K562 (cell line): ENCODE measurements around the gene AGO3. TPM values are rescaled to one million over a fixed set of nuclear protein-coding genes. Genes with fewer than 3 reads are reported as not detected.

Experiments
- ATAC-seq: fragments of 200-7000 bp; cut with Tn5 transposase; 3 replicates; pipeline ENCODE4 v1.9.1; 2020; ENCODE audit warnings: moderate library complexity
- BruUV-seq: library from RNA; stranded (reverse); fragments of 400-500 nt; replicated peaks from 2 replicates; lab custom pipeline; 2021; lab: Mats Ljungman, UMichigan
- CTCF ChIA-PET: fragments of 300-600 bp; formaldehyde crosslinking; extraction: SDS; loops from one replicate; lab custom pipeline; 2021; ENCODE audit warnings: low intra/inter-chr PET ratio; lab: Yijun Ruan, JAX
- POLR2A ChIA-PET: fragments of 300-600, 350-650 bp; sonication (Branson Sonifier 250); formaldehyde crosslinking; extraction: SDS; loops from one replicate; lab custom pipeline; 2021; ENCODE audit warnings: antibody characterized with exemption, inconsistent platforms; lab: Yijun Ruan, JAX
- DNase-seq, 4 experiments: peaks; one replicate each; pipeline versions ENCODE4 v3.0.0 to v3.0.0-alpha.2; 2011 to 2018; ENCODE audit warnings: low spot score in 3 of 4, mixed read lengths in 3 of 4; ENCODE audit errors: extremely low read depth in 1 of 4
- FAIRE-seq: peaks from 2 replicates; lab custom pipeline; 2011; peaks lifted over from hg19 to GRCh38; lab: Jason Lieb, UNC
- H2AFZ ChIP-seq: 2 replicates; pipeline ENCODE4 v1.6.0; 2011; ENCODE audit warnings: low read depth, low read length, control low read depth, inconsistent platforms
- H3K27ac ChIP-seq: fragments of 200-600 bp; 3 replicates; pipeline ENCODE4 v1.8.0; 2011; ENCODE audit warnings: low read depth, mild to moderate bottlenecking, control low read depth, inconsistent platforms, low read length, moderate library complexity, mixed read lengths; ENCODE audit errors: extremely low read depth
- H3K27me3 ChIP-seq, 2 experiments: fragments of 300-600 bp in 1 of 2; 2 replicates in 1 of 2; 3 replicates in 1 of 2; pipeline versions ENCODE4 v1.6.0 to v1.8.0; 2011; ENCODE audit warnings: inconsistent platforms in 2 of 2, low read length in 2 of 2, mild to moderate bottlenecking in 1 of 2, mixed read lengths in 1 of 2, moderate library complexity in 1 of 2; ENCODE audit not compliant: control insufficient read depth in 2 of 2, insufficient read depth in 2 of 2
- H3K36me3 ChIP-seq: fragments of 300-600 bp; 3 replicates; pipeline ENCODE4 v1.8.0; 2011; ENCODE audit warnings: mild to moderate bottlenecking, low read length, inconsistent platforms; ENCODE audit not compliant: control insufficient read depth, insufficient read depth
- H3K4me1 ChIP-seq, 2 experiments: fragments of 200-600 bp in 1 of 2; replicated peaks in 1 of 2; 2 replicates in 1 of 2; 3 replicates in 1 of 2; pipeline versions ENCODE4 v1.5.1 to v1.8.0; 2011; ENCODE audit warnings: inconsistent platforms in 2 of 2, low read length in 2 of 2, mild to moderate bottlenecking in 1 of 2, mixed read lengths in 1 of 2, moderate library complexity in 1 of 2; ENCODE audit not compliant: control insufficient read depth in 2 of 2, insufficient read depth in 2 of 2
- H3K4me2 ChIP-seq: 2 replicates; pipeline ENCODE4 v1.6.1; 2011; ENCODE audit warnings: low read length, control low read depth, inconsistent platforms, mixed read lengths; ENCODE audit not compliant: insufficient read depth
- H3K4me3 ChIP-seq: fragments of 200-600 bp; sonication (generic), shearing (Covaris generic); 2 replicates; pipeline ENCODE4 v1.5.1; 2016; ENCODE audit warnings: control low read depth, inconsistent platforms
- H3K79me2 ChIP-seq: fragments of 200-600 bp; 3 replicates; pipeline ENCODE4 v1.8.0; 2011; ENCODE audit warnings: low read length, inconsistent platforms; ENCODE audit not compliant: control insufficient read depth, insufficient read depth
- H3K9ac ChIP-seq, 2 experiments: 2 replicates each; pipeline versions ENCODE4 v1.6.0 to v1.6.1; 2011; ENCODE audit warnings: low read depth in 2 of 2, low read length in 2 of 2, control low read depth in 1 of 2, inconsistent platforms in 1 of 2, mild to moderate bottlenecking in 1 of 2, mixed read lengths in 1 of 2; ENCODE audit not compliant: insufficient read depth in 1 of 2
- H3K9me1 ChIP-seq: one replicate; pipeline ENCODE4 v1.6.0; 2011; ENCODE audit warnings: inconsistent platforms, mild to moderate bottlenecking, low read length, moderate library complexity; ENCODE audit not compliant: control insufficient read depth, insufficient read depth
- H3K9me3 ChIP-seq: replicated peaks from 2 replicates; pipeline ENCODE4 v1.5.1; 2011; ENCODE audit warnings: low read depth, low read length, inconsistent platforms; ENCODE audit not compliant: control insufficient read depth, insufficient read depth
- H4K20me1 ChIP-seq: replicated peaks from 2 replicates; pipeline ENCODE4 v1.6.1; 2011; ENCODE audit warnings: low read length, inconsistent platforms, mixed read lengths; ENCODE audit not compliant: control insufficient read depth, insufficient read depth
- HDAC3 ChIP-seq: fragments of 450-650 bp; IDR thresholded peaks from 2 replicates; pipeline ENCODE4 v1.6.1; 2018; ENCODE audit warnings: borderline replicate concordance, mild to moderate bottlenecking, moderate library complexity; ENCODE audit not compliant: partially characterized antibody
- MAFK ChIP-seq: IDR thresholded peaks from 2 replicates; pipeline ENCODE4 v1.6.1; 2011; ENCODE audit warnings: low read length, improper control_type of control experiment
- RBFOX2 ChIP-seq: fragments of 200-400 bp; formaldehyde crosslinking; IDR thresholded peaks from 2 replicates; pipeline ENCODE4 v1.6.1; 2017; ENCODE audit warnings: low read depth, mild to moderate bottlenecking, low read length, moderate library complexity
- RBM14 ChIP-seq: fragments of 200-400 bp; formaldehyde crosslinking; IDR thresholded peaks from 2 replicates; pipeline ENCODE4 v1.6.1; 2018; ENCODE audit warnings: low read depth, mild to moderate bottlenecking, low read length, moderate library complexity, borderline replicate concordance; ENCODE audit not compliant: insufficient read depth
- SMAD2 ChIP-seq: fragments of 150-350 bp; IDR thresholded peaks from 2 replicates; pipeline ENCODE4 v1.6.1; 2014; ENCODE audit warnings: low read depth, mild to moderate bottlenecking, low read length
- TARDBP ChIP-seq: fragments of 450-650 bp; IDR thresholded peaks from 2 replicates; pipeline ENCODE4 v1.6.1; 2016
- WGBS: fragments of 100-300 bp; shearing (Covaris generic); methylation state at CpG from one replicate; pipeline ENCODE4 v1.1.6; 2016; ENCODE audit warnings: low coverage, mixed read lengths; ENCODE audit not compliant: insufficient coverage; ENCODE audit errors: missing lambda C conversion rate; 5-methylcytosine and 5-hydroxymethylcytosine counted together
- in situ Hi-C: fragments of 300-500 bp; cut with MboI; formaldehyde crosslinking; loops from 4 replicates; pipeline ENCODE4 v1.15.0; 2018; ENCODE audit warnings: inconsistent platforms, mixed read lengths
- intact Hi-C: fragments of 100-400 bp; cut with micrococcal nuclease; formaldehyde crosslinking; loops from 2 replicates; pipeline ENCODE4 v1.14.2; 2022
- polyA plus RNA-seq, 8 experiments: library from polyadenylated mRNA; depleted of rRNA in 4 of 8; stranded (reverse) in 5 of 8; unstranded in 3 of 8; fragments of >200 nt; fragmentation: Nextera tagmentation in 2 of 8; fragmentation: Illumina TruSeq in 1 of 8; extraction: Ambion mirVana in 2 of 8; extraction: Trizol in 1 of 8; gene quantifications; 2 replicates each; pipeline versions ENCODE4 v1.2.1 to v1.2.3, GENCODE V29; 2011 to 2014; ENCODE audit warnings: inconsistent platforms in 1 of 8, missing spikeins in 1 of 8
- total RNA-seq, 7 experiments: library from RNA; depleted of rRNA in 6 of 7; stranded (reverse); fragments of >200 nt in 6 of 7; fragmentation: Illumina TruSeq in 2 of 7; extraction: Trizol in 2 of 7; gene quantifications; 2 replicates each; pipeline versions ENCODE4 v1.2.1 to v1.2.3, GENCODE V29; 2011 to 2021; ENCODE audit warnings: low replicate concordance in 1 of 7
- TF ChIP-seq, protein P1 (sequence below): sonication (generic); formaldehyde crosslinking; IDR thresholded peaks from 2 replicates; pipeline ENCODE4 v1.8.0; 2023; ENCODE audit warnings: mild to moderate bottlenecking, missing genetic modification reagents
- TF ChIP-seq, protein P2 (sequence below), 2 experiments: fragments of 450-650 bp; conservative IDR thresholded peaks; 2 replicates each; pipeline ENCODE4 v1.6.1; 2017; ENCODE audit warnings: mild to moderate bottlenecking in 2 of 2, moderate library complexity in 2 of 2

Gene AGO3
- total and polyA plus RNA-seq, 9 of the 15 experiments (the other 6 are each of a cell fraction or from before 2014, with no cell fraction given) = 4.5 to 41.5 (median 22.7) TPM

DNA sequence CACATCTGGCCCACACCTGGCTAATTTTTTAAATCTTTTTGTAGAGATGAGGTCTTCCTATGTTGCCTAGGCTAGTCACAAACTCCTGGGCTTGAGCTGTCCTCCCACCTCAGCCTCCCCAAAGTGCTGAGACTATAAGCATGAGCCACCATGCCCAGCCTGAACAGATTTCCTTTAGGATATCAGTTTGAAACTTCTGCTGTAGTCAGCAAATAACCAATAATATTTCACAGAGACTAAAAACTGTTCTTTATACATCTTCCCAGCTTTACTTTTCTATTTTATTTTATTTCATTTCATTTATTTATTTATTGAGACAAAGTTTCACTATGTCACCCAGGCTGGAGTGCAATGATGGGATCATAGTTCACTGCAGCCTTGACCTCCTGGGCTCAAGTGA is 123.1 kb downstream of the AGO3 start (continued):
- TF ChIP-seq, protein P1, sequence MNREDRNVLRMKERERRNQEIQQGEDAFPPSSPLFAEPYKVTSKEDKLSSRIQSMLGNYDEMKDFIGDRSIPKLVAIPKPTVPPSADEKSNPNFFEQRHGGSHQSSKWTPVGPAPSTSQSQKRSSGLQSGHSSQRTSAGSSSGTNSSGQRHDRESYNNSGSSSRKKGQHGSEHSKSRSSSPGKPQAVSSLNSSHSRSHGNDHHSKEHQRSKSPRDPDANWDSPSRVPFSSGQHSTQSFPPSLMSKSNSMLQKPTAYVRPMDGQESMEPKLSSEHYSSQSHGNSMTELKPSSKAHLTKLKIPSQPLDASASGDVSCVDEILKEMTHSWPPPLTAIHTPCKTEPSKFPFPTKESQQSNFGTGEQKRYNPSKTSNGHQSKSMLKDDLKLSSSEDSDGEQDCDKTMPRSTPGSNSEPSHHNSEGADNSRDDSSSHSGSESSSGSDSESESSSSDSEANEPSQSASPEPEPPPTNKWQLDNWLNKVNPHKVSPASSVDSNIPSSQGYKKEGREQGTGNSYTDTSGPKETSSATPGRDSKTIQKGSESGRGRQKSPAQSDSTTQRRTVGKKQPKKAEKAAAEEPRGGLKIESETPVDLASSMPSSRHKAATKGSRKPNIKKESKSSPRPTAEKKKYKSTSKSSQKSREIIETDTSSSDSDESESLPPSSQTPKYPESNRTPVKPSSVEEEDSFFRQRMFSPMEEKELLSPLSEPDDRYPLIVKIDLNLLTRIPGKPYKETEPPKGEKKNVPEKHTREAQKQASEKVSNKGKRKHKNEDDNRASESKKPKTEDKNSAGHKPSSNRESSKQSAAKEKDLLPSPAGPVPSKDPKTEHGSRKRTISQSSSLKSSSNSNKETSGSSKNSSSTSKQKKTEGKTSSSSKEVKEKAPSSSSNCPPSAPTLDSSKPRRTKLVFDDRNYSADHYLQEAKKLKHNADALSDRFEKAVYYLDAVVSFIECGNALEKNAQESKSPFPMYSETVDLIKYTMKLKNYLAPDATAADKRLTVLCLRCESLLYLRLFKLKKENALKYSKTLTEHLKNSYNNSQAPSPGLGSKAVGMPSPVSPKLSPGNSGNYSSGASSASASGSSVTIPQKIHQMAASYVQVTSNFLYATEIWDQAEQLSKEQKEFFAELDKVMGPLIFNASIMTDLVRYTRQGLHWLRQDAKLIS (CRISPR knock-in tag) = no peak
- TF ChIP-seq MAFK (peak; percentile 46), TARDBP (no peak), RBFOX2 (no peak)
- TF ChIP-seq, all 486 proteins: peak for 4

DNA sequence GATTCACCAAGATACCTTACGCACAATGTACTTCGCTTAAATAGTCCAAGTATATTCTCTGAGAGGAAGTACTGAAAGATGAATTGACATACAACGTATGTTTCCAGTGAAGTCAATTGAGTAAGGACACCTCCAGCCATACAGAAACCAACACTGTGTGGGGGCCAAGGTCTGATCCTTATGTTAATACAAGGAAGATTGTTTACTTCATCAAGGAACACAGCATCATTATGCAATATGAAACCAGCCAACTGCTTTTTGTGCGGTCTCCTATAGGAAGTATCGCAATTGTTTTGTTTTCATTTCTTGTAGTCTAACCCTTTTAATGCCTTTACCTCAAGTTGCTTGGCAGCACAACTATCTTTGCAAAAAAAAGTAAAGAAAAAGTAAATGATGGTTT is 124.8 kb downstream of the AGO3 start:
- H2AFZ ChIP-seq = no peak overlapping the region
- H3K4me2 ChIP-seq = no peak overlapping the region
- 90% methylated on average over 5 of the region's 5 CpGs for WGBS
- ChIA-PET POLR2A (interaction anchor here (1.2 to 2.0 kb wide), 3 partner anchors 9 to 30 kb away, joined by 3 to 9 read pairs (median 6); no protein-coding TSS in a partner anchor), CTCF (no interaction called here)
- no peak overlapping the region for H3K9ac ChIP-seq
- no peak overlapping the region for H3K27ac ChIP-seq
- H3K27me3 ChIP-seq = no peaks in the 10 kb centered on the region
- no peak for FAIRE-seq
- H3K9me1 ChIP-seq = no peaks in the 10 kb centered on the region
- intact Hi-C loops (no loop called here), in situ Hi-C loops (no loop called here)
- H3K4me3 ChIP-seq = no peak overlapping the region
- no peak for DNase-seq
- no peaks in the 10 kb centered on the region for H3K9me3 ChIP-seq
- no peak for TF ChIP-seq HDAC3
- TF ChIP-seq SMAD2 = no peak
- no peak for TF ChIP-seq RBM14
- TF ChIP-seq, protein P2, sequence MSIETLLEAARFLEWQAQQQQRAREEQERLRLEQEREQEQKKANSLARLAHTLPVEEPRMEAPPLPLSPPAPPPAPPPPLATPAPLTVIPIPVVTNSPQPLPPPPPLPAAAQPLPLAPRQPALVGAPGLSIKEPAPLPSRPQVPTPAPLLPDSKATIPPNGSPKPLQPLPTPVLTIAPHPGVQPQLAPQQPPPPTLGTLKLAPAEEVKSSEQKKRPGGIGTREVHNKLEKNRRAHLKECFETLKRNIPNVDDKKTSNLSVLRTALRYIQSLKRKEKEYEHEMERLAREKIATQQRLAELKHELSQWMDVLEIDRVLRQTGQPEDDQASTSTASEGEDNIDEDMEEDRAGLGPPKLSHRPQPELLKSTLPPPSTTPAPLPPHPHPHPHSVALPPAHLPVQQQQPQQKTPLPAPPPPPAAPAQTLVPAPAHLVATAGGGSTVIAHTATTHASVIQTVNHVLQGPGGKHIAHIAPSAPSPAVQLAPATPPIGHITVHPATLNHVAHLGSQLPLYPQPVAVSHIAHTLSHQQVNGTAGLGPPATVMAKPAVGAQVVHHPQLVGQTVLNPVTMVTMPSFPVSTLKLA (conservative IDR thresholded peaks at IDR 0.05) = no peak
- no peaks in the 10 kb centered on the region for H3K79me2 ChIP-seq
- no TSS peak for BruUV-seq
- no peak for ATAC-seq
- no peaks in the 10 kb centered on the region for H4K20me1 ChIP-seq
- peaks cover 12% of the 10 kb centered on the region; the same call in 2 of the 3 replicates for H3K36me3 ChIP-seq
- no peaks in the 10 kb centered on the region for H3K4me1 ChIP-seq
